GM12878 (cell line): ENCODE measurements around the gene MBOAT2. TPM values are rescaled to one million over a fixed set of nuclear protein-coding genes. Genes with fewer than 3 reads are reported as not detected.

Experiments used
- ATAC-seq: fragments of 200-7000 bp; cut with Tn5 transposase; 3 replicates; pipeline ENCODE4 v1.9.1; 2020; ENCODE audit warnings: mild to moderate bottlenecking, moderate library complexity
- BruUV-seq: library from RNA; stranded (reverse); fragments of 400-500 nt; replicated peaks from 2 replicates; lab custom pipeline; 2021; lab: Mats Ljungman, UMichigan
- CTCF ChIA-PET: fragments of 300-600 bp; sonication (Branson Sonifier 250); formaldehyde crosslinking; extraction: SDS; loops from one replicate; lab custom pipeline; 2021; ENCODE audit warnings: inconsistent platforms; lab: Yijun Ruan, JAX
- POLR2A ChIA-PET: fragments of 350-600 bp; formaldehyde crosslinking; extraction: SDS; loops from one replicate; lab custom pipeline; 2021; ENCODE audit warnings: inconsistent platforms; lab: Charles Lee
- RAD21 ChIA-PET: fragments of 300-600 bp; sonication (Branson Sonifier 250); formaldehyde crosslinking; loops from one replicate; lab custom pipeline; 2023; ENCODE audit warnings: antibody characterized with exemption; ENCODE audit not compliant: unreplicated experiment; lab: Charles Lee
- SMC1A ChIA-PET: fragments of 300-600 bp; sonication (Branson Sonifier 250); formaldehyde crosslinking; loops from one replicate; lab custom pipeline; 2023; ENCODE audit not compliant: unreplicated experiment, uncharacterized antibody; lab: Charles Lee
- DNase-seq: peaks from one replicate; pipeline ENCODE4 v3.0.0-alpha.2; 2011; ENCODE audit warnings: low read depth, low spot score
- FAIRE-seq: peaks from 3 replicates; lab custom pipeline; 2011; peaks lifted over from hg19 to GRCh38; lab: Jason Lieb, UNC
- H2AFZ ChIP-seq: 2 replicates; pipeline ENCODE4 v1.6.0; 2011; ENCODE audit warnings: low read depth, low read length, control low read depth; ENCODE audit not compliant: control insufficient read depth
- H3K27ac ChIP-seq: 2 replicates; pipeline ENCODE4 v1.5.1; 2011; ENCODE audit warnings: control low read depth; ENCODE audit not compliant: control insufficient read depth, insufficient read depth
- H3K27me3 ChIP-seq, 2 experiments: replicated peaks in 1 of 2; 2 replicates each; pipeline versions ENCODE4 v1.6.0 to v1.6.1; 2011; ENCODE audit warnings: low read length in 1 of 2; ENCODE audit not compliant: control insufficient read depth in 2 of 2, insufficient read depth in 2 of 2
- H3K36me3 ChIP-seq, 2 experiments: 2 replicates each; pipeline ENCODE4 v1.5.1; 2011; ENCODE audit warnings: low read length in 1 of 2; ENCODE audit not compliant: control insufficient read depth in 2 of 2, insufficient read depth in 2 of 2
- H3K4me1 ChIP-seq: 2 replicates; pipeline ENCODE4 v1.6.1; 2011; ENCODE audit warnings: mild to moderate bottlenecking, low read length, moderate library complexity, mixed read lengths; ENCODE audit not compliant: control insufficient read depth, insufficient read depth
- H3K4me2 ChIP-seq: 2 replicates; pipeline ENCODE4 v1.6.0; 2011; ENCODE audit warnings: control low read depth; ENCODE audit not compliant: control insufficient read depth, insufficient read depth
- H3K4me3 ChIP-seq: fragments of 200-600 bp; sonication (generic); 2 replicates; pipeline ENCODE4 v1.5.1; 2016
- H3K79me2 ChIP-seq: 2 replicates; pipeline ENCODE4 v1.6.0; 2011; ENCODE audit warnings: low read length; ENCODE audit not compliant: control insufficient read depth, insufficient read depth
- H3K9ac ChIP-seq: 2 replicates; pipeline ENCODE4 v1.8.0; 2011; ENCODE audit warnings: low read length, control low read depth, mixed read lengths; ENCODE audit not compliant: control insufficient read depth, insufficient read depth
- H3K9me3 ChIP-seq: replicated peaks from 3 replicates; pipeline ENCODE4 v1.5.1; 2011; ENCODE audit warnings: mild to moderate bottlenecking, low read length; ENCODE audit not compliant: control insufficient read depth, insufficient read depth
- H4K20me1 ChIP-seq: 2 replicates; pipeline ENCODE4 v1.6.0; 2011; ENCODE audit not compliant: control insufficient read depth, insufficient read depth
- EZH2 ChIP-seq: IDR thresholded peaks from 2 replicates; pipeline ENCODE4 v1.6.1; 2012; ENCODE audit warnings: low read depth, mild to moderate bottlenecking, control low read depth, inconsistent platforms, low read length, borderline replicate concordance; ENCODE audit not compliant: control insufficient read depth
- IKZF2 ChIP-seq, 2 experiments: fragments of 450-650 bp; IDR thresholded peaks; 2 replicates each; pipeline ENCODE4 v1.6.1; 2017; ENCODE audit warnings: mild to moderate bottlenecking in 2 of 2, moderate library complexity in 2 of 2
- WGBS: methylation state at CpG from one replicate; pipeline ENCODE4 v1.1.6; 2016; ENCODE audit warnings: low lambda C conversion rate; ENCODE audit not compliant: insufficient replicate concordance, insufficient coverage; ENCODE audit errors: missing lambda C conversion rate; 5-methylcytosine and 5-hydroxymethylcytosine counted together
- in situ Hi-C: fragments of 300-500 bp; cut with MboI; formaldehyde crosslinking; loops from 9 replicates; pipeline ENCODE4 v1.14.3; 2018; ENCODE audit warnings: mixed read lengths
- intact Hi-C: fragments of 100-400 bp; cut with micrococcal nuclease; formaldehyde crosslinking; loops from one replicate; pipeline ENCODE4 v1.14.2; 2022; ENCODE audit not compliant: unreplicated experiment
- polyA plus RNA-seq, 11 experiments: library from polyadenylated mRNA; depleted of rRNA in 4 of 11; unstranded in 6 of 11; stranded (reverse) in 5 of 11; fragments of >200 nt; fragmentation: Nextera tagmentation in 4 of 11; fragmentation: Illumina TruSeq in 1 of 11; extraction: Ambion mirVana in 4 of 11; extraction: Trizol in 1 of 11; gene quantifications; 1 replicate in 1 of 11; 2 replicates in 10 of 11; pipeline versions ENCODE4 v1.2.1 to v1.2.3, GENCODE V29; 2011 to 2016; ENCODE audit warnings: inconsistent platforms in 2 of 11, missing spikeins in 2 of 11, low read depth in 1 of 11
- total RNA-seq, 4 experiments: library from RNA; depleted of rRNA in 3 of 4; stranded (reverse); fragments of >200 nt in 3 of 4; fragmentation: Illumina TruSeq in 1 of 4; extraction: Trizol in 1 of 4; gene quantifications; 2 replicates each; pipeline versions ENCODE4 v1.2.1 to v1.2.3, GENCODE V29; 2013 to 2021
- TF ChIP-seq, protein P1 (sequence below): fragments of 450-650 bp; IDR thresholded peaks from 2 replicates; pipeline ENCODE4 v1.6.1; 2016; ENCODE audit warnings: mild to moderate bottlenecking, moderate library complexity, borderline replicate concordance
- TF ChIP-seq, protein P2 (sequence below): fragments of 450-650 bp; formaldehyde crosslinking; IDR thresholded peaks from 2 replicates; pipeline ENCODE4 v1.4.0; 2020; ENCODE audit warnings: mild to moderate bottlenecking, moderate library complexity

The MBOAT2 gene
- total and polyA plus RNA-seq, 10 of the 15 experiments (the other 5 are each of a cell fraction or from before 2014, with no cell fraction given), result 0.08 to 40.6 (median 1.8) TPM

DNA sequence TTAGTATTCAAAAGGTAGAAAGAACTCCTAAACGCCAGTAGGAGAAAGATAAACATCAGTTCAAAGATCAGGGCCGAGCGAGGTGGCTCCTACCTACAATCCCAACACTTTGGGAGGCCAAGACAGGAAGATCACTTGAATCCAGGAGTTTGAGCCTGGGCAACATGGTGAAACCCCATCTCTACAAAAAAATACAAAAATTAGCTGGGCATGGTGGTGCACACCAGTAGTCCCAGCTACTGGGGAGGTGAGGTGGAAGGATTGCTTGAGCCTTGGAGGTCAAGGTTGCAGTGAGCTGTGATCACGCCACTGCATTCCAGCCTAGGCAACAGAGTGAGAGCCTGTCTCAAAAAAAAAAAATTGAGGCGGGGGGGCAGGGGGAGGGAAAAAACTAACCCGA lies 40.6 kb downstream of the MBOAT2 start:
- ChIA-PET POLR2A (no interaction called here), RAD21 (interaction anchor here (1.2 kb wide), 1 partner anchor 22 kb away, joined by 3 read pairs; no protein-coding TSS in a partner anchor), SMC1A (no interaction called here)
- Histone ChIP-seq H3K4me1 (no peaks in the 10 kb centered on the region), H3K9ac (no peak overlapping the region), H3K4me2 (no peak overlapping the region), H3K27ac (no peak overlapping the region), H3K79me2 (no peaks in the 10 kb centered on the region), H4K20me1 (no peaks in the 10 kb centered on the region), H3K27me3 (no peaks in the 10 kb centered on the region), H2AFZ (no peak overlapping the region)
- no peak for FAIRE-seq
- intact Hi-C loops, result no loop called here
- no TSS peak for BruUV-seq
- 34% methylated on average over 4 of the region's 6 CpGs for WGBS
- TF ChIP-seq IKZF2 (IDR thresholded peaks at IDR 0.05), result no peak
- TF ChIP-seq EZH2, result no peak
- TF ChIP-seq, protein P1, sequence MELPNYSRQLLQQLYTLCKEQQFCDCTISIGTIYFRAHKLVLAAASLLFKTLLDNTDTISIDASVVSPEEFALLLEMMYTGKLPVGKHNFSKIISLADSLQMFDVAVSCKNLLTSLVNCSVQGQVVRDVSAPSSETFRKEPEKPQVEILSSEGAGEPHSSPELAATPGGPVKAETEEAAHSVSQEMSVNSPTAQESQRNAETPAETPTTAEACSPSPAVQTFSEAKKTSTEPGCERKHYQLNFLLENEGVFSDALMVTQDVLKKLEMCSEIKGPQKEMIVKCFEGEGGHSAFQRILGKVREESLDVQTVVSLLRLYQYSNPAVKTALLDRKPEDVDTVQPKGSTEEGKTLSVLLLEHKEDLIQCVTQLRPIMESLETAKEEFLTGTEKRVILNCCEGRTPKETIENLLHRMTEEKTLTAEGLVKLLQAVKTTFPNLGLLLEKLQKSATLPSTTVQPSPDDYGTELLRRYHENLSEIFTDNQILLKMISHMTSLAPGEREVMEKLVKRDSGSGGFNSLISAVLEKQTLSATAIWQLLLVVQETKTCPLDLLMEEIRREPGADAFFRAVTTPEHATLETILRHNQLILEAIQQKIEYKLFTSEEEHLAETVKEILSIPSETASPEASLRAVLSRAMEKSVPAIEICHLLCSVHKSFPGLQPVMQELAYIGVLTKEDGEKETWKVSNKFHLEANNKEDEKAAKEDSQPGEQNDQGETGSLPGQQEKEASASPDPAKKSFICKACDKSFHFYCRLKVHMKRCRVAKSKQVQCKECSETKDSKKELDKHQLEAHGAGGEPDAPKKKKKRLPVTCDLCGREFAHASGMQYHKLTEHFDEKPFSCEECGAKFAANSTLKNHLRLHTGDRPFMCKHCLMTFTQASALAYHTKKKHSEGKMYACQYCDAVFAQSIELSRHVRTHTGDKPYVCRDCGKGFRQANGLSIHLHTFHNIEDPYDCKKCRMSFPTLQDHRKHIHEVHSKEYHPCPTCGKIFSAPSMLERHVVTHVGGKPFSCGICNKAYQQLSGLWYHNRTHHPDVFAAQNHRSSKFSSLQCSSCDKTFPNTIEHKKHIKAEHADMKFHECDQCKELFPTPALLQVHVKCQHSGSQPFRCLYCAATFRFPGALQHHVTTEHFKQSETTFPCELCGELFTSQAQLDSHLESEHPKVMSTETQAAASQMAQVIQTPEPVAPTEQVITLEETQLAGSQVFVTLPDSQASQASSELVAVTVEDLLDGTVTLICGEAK, result no peak
- TF ChIP-seq, protein P2, sequence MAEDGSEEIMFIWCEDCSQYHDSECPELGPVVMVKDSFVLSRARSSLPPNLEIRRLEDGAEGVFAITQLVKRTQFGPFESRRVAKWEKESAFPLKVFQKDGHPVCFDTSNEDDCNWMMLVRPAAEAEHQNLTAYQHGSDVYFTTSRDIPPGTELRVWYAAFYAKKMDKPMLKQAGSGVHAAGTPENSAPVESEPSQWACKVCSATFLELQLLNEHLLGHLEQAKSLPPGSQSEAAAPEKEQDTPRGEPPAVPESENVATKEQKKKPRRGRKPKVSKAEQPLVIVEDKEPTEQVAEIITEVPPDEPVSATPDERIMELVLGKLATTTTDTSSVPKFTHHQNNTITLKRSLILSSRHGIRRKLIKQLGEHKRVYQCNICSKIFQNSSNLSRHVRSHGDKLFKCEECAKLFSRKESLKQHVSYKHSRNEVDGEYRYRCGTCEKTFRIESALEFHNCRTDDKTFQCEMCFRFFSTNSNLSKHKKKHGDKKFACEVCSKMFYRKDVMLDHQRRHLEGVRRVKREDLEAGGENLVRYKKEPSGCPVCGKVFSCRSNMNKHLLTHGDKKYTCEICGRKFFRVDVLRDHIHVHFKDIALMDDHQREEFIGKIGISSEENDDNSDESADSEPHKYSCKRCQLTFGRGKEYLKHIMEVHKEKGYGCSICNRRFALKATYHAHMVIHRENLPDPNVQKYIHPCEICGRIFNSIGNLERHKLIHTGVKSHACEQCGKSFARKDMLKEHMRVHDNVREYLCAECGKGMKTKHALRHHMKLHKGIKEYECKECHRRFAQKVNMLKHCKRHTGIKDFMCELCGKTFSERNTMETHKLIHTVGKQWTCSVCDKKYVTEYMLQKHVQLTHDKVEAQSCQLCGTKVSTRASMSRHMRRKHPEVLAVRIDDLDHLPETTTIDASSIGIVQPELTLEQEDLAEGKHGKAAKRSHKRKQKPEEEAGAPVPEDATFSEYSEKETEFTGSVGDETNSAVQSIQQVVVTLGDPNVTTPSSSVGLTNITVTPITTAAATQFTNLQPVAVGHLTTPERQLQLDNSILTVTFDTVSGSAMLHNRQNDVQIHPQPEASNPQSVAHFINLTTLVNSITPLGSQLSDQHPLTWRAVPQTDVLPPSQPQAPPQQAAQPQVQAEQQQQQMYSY (CRISPR knock-in tag), result no peak
- TF ChIP-seq, all 136 proteins: peak for 0
- ATAC-seq, result no peak
- no peaks in the 10 kb centered on the region for H3K36me3 ChIP-seq
- DNase-seq, result no peak
- in situ Hi-C loops, result no loop called here
- CTCF ChIA-PET, result no interaction called here
- no peaks in the 10 kb centered on the region for H3K9me3 ChIP-seq
- H3K4me3 ChIP-seq, result no peak overlapping the region
